Measurements from ENCODE around the gene PKN3. TPM values are rescaled to one million over a fixed set of nuclear protein-coding genes. Genes with fewer than 3 reads are reported as not detected.

Gene PKN3
- total and polyA plus RNA-seq, 8 donors: 2.5 to 11.0 (median 3.9) TPM

GRCh38 chr9:128715436-128715750 lies 13.1 kb downstream of the PKN3 start:
- peak in 1 of 6 donors; percentile 17 for DNase-seq
- no peak for FAIRE-seq

GRCh38 chr9:128716581-128717254 lies 14.4 kb downstream of the PKN3 start:
- TF ChIP-seq CTCF (IDR thresholded peaks at IDR 0.05): no peak
- no peak overlapping the region for H3K4me3 ChIP-seq
- FAIRE-seq: no peak
- WGBS, 2 donors: 92 to 97% methylated on average over 7 of the region's 7 CpGs
- no peaks in the 10 kb centered on the region for H3K36me3 ChIP-seq
- no peak for ATAC-seq
- intact Hi-C loops (cut with DNase I): no loop called here
- DNase-seq: peak in 1 of 6 donors; percentile 42
- H3K27ac ChIP-seq: no peak overlapping the region
- no peaks in the 10 kb centered on the region for H3K27me3 ChIP-seq
- no peaks in the 10 kb centered on the region for H3K9me3 ChIP-seq
- no peaks in the 10 kb centered on the region for H3K4me1 ChIP-seq

More at GRCh38 chr9:128715436-128715750, 13.1 kb downstream of the PKN3 start:
- Histone ChIP-seq H3K27me3 (no peaks in the 10 kb centered on the region), H3K4me1 (no peaks in the 10 kb centered on the region), H3K9me3 (no peaks in the 10 kb centered on the region), H3K27ac (no peak overlapping the region), H3K4me3 (no peak overlapping the region), H3K36me3 (no peaks in the 10 kb centered on the region)
- TF ChIP-seq CTCF (IDR thresholded peaks at IDR 0.05): no peak
- no peak for ATAC-seq
- intact Hi-C loops (cut with DNase I): no loop called here
- 87 to 92% methylated on average over 6 of the region's 6 CpGs for WGBS, 2 donors

- no peaks in the 10 kb centered on the region for H3K4me1 ChIP-seq
- no peak for TF ChIP-seq CTCF (IDR thresholded peaks at IDR 0.05)
- H3K4me3 ChIP-seq: no peak overlapping the region
- intact Hi-C loops (cut with DNase I): no loop called here
- DNase-seq: no peak
- H3K27ac ChIP-seq: no peak overlapping the region
- no peaks in the 10 kb centered on the region for H3K27me3 ChIP-seq
- ATAC-seq: no peak
- no peaks in the 10 kb centered on the region for H3K36me3 ChIP-seq
- 62 to 70% methylated on average over 8 of the region's 8 CpGs for WGBS, 2 donors
- no peaks in the 10 kb centered on the region for H3K9me3 ChIP-seq
- FAIRE-seq: no peak
These were observed 15.7 kb downstream of the PKN3 start for GRCh38 chr9:128718047-128718446.

- no peak for TF ChIP-seq CTCF (IDR thresholded peaks at IDR 0.05)
- Histone ChIP-seq H3K27me3 (no peaks in the 10 kb centered on the region), H3K36me3 (no peaks in the 10 kb centered on the region), H3K4me3 (no peak overlapping the region), H3K27ac (no peak overlapping the region), H3K4me1 (no peaks in the 10 kb centered on the region), H3K9me3 (no peaks in the 10 kb centered on the region)
- peak in 2 of 4 donors; percentile 14 to 23 for ATAC-seq
- intact Hi-C loops (cut with DNase I): no loop called here
- FAIRE-seq: no peak
- no peak for DNase-seq
- 37 to 40% methylated on average over 5 of the region's 5 CpGs for WGBS, 2 donors
These were observed 16.2 kb downstream of the PKN3 start for GRCh38 chr9:128718475-128718874.

- 93 to 94% methylated on average over 29 to 30 of the region's 30 CpGs for WGBS, 2 donors
- TF ChIP-seq CTCF (IDR thresholded peaks at IDR 0.05): no peak
- Histone ChIP-seq H3K27me3 (no peaks in the 10 kb centered on the region), H3K9me3 (no peaks in the 10 kb centered on the region), H3K4me3 (no peak overlapping the region), H3K4me1 (no peaks in the 10 kb centered on the region), H3K36me3 (no peaks in the 10 kb centered on the region), H3K27ac (no peak overlapping the region)
- no peak for FAIRE-seq
- DNase-seq: peak in 1 of 6 donors; percentile 35
- ATAC-seq: no peak
- intact Hi-C loops (cut with DNase I): no loop called here
These were observed 17.8 kb downstream of the PKN3 start for GRCh38 chr9:128719919-128720605.

Measured in pancreas (tissue), 10 donors.